Activated naive CD4-positive, alpha-beta T cell treated with anti-CD3 and anti-CD28 coated beads, Interleukin-2, amount 10 ng/mL, durations not matched to agents 5 hours and 36 hours (primary cell): ENCODE measurements around the gene FBXW4. TPM values are rescaled to one million over a fixed set of nuclear protein-coding genes. Genes with fewer than 3 reads are reported as not detected.

ENCODE experiments used
- microRNA-seq: library from miRNA; unstranded; fragments of <30 nt; microRNA quantifications from one replicate; pipeline ENCODE4 v1.2.0, GENCODE V29; 2022; ENCODE audit warnings: borderline microRNAs expressed, borderline replicate concordance
- total RNA-seq, 2 experiments: library from RNA; stranded (reverse); gene quantifications; one replicate each; pipeline ENCODE4 v1.2.3, GENCODE V29; 2021

Gene FBXW4
- 10 to 100 TPM; 46.1 to 46.3 TPM for total RNA-seq

DNA sequence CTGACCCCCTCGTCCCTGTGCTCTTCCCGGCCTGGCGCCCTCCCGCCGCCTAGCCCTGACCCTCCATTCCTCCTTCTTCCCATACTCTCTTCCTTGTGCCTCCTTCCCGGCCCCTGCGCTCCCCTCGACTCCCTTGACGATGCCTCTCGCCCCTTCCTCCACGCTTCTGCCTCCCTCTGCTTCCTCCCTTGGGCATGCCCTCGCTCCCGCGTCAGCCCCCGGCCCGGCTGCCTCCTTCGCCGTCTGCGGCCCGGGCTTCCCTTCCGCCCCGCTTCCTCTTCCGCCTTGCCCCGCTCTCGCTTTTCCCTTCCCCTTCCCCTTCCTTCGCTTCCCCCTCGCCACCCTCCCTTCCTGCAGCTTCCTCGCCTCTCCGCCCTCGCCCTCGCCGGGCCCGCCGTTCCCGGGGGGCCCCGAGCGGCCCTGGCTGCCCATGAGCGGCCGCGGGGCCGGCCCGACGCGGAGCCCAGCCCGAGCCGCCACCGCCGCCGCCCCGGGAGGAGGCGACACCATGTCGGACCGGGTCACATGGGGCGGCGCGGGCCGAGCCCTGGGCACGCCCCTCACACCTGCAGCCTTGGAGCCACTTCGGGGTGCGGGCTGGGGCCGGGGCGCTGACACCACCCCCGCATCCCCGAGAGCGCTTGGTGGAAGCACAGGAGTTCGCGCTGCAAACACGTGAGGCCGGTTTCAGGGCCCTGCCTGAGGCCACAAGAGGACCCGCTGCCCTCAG, at the start of gene FBXW4:
Gene FBXW4, minus strand, starts transcription at position 497 of the 730 bp plus-strand sequence. Its CDS starts 65 bp downstream, at position 432.

DNA sequence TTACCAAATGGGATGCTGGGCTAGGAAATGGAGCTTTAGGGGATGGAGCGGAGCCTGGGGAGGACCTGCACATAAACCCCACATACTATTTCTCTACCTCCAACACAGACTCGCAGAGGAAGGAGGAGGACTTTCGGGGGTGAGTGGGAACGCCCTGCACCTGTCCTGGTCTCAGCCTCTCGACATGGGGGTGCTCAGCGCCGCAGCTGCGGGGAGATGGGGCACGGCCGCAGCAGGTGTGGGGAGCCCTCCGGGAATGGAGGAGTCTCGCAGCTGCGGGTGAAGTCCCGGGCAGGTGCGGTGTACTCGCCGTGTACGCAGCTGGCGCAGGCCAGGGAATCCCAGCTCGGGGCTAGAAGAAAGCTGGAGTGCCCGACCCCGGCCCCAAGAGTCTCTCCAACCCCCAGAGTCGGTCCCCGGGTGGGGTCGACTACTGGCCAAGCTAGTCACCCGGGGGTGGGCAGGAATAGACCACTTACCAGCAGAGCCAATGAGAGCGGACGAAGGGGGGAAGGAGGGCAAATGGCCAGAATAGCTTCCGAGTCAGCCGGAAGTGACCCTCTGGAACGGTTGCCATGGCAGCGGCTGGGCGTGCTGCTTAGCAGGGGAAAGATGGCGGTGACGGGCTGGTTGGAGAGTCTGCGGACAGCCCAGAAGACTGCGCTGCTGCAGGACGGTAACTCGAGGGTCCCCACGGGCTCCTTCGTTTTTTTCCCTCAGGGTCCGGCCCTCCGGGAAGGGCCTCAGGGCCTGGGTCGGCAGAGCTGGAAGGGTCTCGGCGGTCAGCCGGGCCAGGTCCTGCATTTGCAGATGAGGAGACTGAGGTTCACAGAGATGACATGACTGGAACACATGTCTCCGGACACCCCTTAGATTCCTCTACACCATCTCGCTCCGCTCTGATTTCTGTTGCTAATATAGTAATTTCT, 107.0 kb downstream of the FBXW4 start, which contains the start of the genes DPCD and POLL:
Gene DPCD, plus strand, starts transcription at position 597 of the 929 bp plus-strand sequence. Its CDS starts 16 bp downstream, at position 613.
Gene POLL, minus strand, starts transcription at position 533 of the 929 bp plus-strand sequence. CDS start 897 bp downstream, outside the sequence.

Small RNAs within 50 kb of the gene (microRNA-seq; reads per million reads assigned to microRNA genes)
- gene MIR3158-1 = not detected
- not detected for gene MIR3158-2

Other genes starting within 250 kb of the FBXW4 start
- gene POLL, start 106.9 kb downstream of the FBXW4 start, total RNA-seq = 10 to 100 TPM; 34.0 to 36.5 TPM
- gene DPCD, start 106.8 kb downstream of the FBXW4 start, total RNA-seq = 1 to 10 TPM; 2.9 TPM
- gene FGF8, start 80.9 kb upstream of the FBXW4 start, total RNA-seq = not detected
- gene NPM3, start 88.3 kb upstream of the FBXW4 start, total RNA-seq = 10 to 100 TPM; 27.9 to 28.9 TPM
- 100 to 1,000 TPM; 146 to 156 TPM for gene OGA, start 123.3 kb upstream of the FBXW4 start, total RNA-seq
- 1 to 10 TPM; 4.2 to 4.5 TPM for gene KCNIP2, start 148.6 kb upstream of the FBXW4 start, total RNA-seq